Measurements from ENCODE around the gene MICU1. TPM values are rescaled to one million over a fixed set of nuclear protein-coding genes. Genes with fewer than 3 reads are reported as not detected.
A peak's percentile ranks its signal among the peaks of the same experiment; 100 is the strongest.

Gene MICU1
- total and polyA plus RNA-seq, 2 of the 13 experiments (the other 11 are each of a cell fraction or from before 2014, with no cell fraction given) = 32.5 to 56.1 TPM

DNA sequence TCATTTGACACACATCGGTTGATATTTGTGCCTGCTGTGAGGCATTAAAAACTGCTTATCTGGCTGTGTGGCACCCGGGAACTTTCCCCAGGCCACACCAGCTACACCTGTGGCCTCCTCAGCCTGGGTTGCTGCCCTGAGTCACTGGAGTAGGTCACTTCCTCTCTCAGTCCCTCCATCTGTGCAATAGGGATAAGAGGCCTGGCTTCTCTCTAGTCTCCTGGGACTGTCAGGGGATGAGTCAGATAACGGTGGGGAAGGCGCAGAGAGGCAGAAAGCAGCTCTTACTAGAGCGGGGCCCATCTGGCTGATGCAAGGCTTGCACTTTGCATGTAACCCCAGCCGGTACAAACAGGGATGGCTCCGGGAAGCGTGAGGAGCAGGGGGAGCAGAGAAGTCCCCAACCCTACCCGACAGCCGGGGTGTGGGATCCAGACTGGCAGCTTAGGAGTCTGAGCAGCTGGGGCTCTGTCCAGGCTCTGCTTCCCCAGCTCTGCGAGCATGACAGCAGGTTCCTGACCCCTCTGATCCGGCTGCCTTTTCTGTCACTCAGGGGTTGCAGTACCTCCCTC lies 305.1 kb downstream of the MICU1 start (continued):
- TF ChIP-seq, protein P1, sequence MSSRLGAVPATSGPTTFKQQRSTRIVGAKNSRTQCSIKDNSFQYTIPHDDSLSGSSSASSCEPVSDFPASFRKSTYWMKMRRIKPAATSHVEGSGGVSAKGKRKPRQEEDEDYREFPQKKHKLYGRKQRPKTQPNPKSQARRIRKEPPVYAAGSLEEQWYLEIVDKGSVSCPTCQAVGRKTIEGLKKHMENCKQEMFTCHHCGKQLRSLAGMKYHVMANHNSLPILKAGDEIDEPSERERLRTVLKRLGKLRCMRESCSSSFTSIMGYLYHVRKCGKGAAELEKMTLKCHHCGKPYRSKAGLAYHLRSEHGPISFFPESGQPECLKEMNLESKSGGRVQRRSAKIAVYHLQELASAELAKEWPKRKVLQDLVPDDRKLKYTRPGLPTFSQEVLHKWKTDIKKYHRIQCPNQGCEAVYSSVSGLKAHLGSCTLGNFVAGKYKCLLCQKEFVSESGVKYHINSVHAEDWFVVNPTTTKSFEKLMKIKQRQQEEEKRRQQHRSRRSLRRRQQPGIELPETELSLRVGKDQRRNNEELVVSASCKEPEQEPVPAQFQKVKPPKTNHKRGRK (CRISPR knock-in tag; IDR thresholded peaks at IDR 0.05) = no peak
- TF ChIP-seq ZNF160 (CRISPR knock-in tag; IDR thresholded peaks at IDR 0.05) (no peak), HNRNPUL1 (IDR thresholded peaks at IDR 0.05; ENCODE audit: low read depth, low read length) (no peak), ZNF547 (CRISPR knock-in tag; IDR thresholded peaks at IDR 0.05) (no peak), BRD4 (CRISPR knock-in tag; IDR thresholded peaks at IDR 0.05) (peak; percentile 61; the same call in 1 of the 2 replicates), HMG20B (CRISPR knock-in tag; conservative IDR thresholded peaks at IDR 0.05) (0 out of 2 replicates have a peak, but pooled peaks have one; percentile 61), REPIN1 (CRISPR knock-in tag; IDR thresholded peaks at IDR 0.05; ENCODE audit: borderline replicate concordance, low read depth) (peak; percentile 66; the same call in 1 of the 2 replicates), NAIF1 (CRISPR knock-in tag; IDR thresholded peaks at IDR 0.05; ENCODE audit: borderline replicate concordance) (no peak), ZNF569 (CRISPR knock-in tag; IDR thresholded peaks at IDR 0.05; ENCODE audit: borderline replicate concordance) (no peak), JDP2 (CRISPR knock-in tag; IDR thresholded peaks at IDR 0.05; ENCODE audit: borderline replicate concordance) (no peak), FOXO1 (CRISPR knock-in tag; IDR thresholded peaks at IDR 0.05) (no peak; the same call in 1 of the 2 replicates), ZNF143 (CRISPR knock-in tag; IDR thresholded peaks at IDR 0.05) (peak; percentile 15; the same call in 1 of the 2 replicates), ZNF737 (CRISPR knock-in tag; IDR thresholded peaks at IDR 0.05; ENCODE audit: borderline replicate concordance) (no peak), ZFX (CRISPR knock-in tag; IDR thresholded peaks at IDR 0.05; ENCODE audit: low read depth) (peak; percentile 88), BHLHE40 (IDR thresholded peaks at IDR 0.05; ENCODE audit: low read length) (no peak), ZNF615 (CRISPR knock-in tag; IDR thresholded peaks at IDR 0.05; ENCODE audit: borderline replicate concordance) (no peak), SP140L (CRISPR knock-in tag; IDR thresholded peaks at IDR 0.05; ENCODE audit: borderline replicate concordance) (no peak), ZNF10 (CRISPR knock-in tag; IDR thresholded peaks at IDR 0.05; ENCODE audit: borderline replicate concordance, low read depth) (no peak), KLF13 (CRISPR knock-in tag; IDR thresholded peaks at IDR 0.05) (0 out of 2 replicates have a peak, but pooled peaks have one; percentile 31), TCF7 (IDR thresholded peaks at IDR 0.05; ENCODE audit: low read depth) (no peak), RARA (CRISPR knock-in tag; IDR thresholded peaks at IDR 0.05) (peak; percentile 58; the same call in 1 of the 2 replicates), NKX3-1 (CRISPR knock-in tag; IDR thresholded peaks at IDR 0.05) (no peak), GTF3A (CRISPR knock-in tag; conservative IDR thresholded peaks at IDR 0.05) (no peak)
- TF ChIP-seq, protein P2, sequence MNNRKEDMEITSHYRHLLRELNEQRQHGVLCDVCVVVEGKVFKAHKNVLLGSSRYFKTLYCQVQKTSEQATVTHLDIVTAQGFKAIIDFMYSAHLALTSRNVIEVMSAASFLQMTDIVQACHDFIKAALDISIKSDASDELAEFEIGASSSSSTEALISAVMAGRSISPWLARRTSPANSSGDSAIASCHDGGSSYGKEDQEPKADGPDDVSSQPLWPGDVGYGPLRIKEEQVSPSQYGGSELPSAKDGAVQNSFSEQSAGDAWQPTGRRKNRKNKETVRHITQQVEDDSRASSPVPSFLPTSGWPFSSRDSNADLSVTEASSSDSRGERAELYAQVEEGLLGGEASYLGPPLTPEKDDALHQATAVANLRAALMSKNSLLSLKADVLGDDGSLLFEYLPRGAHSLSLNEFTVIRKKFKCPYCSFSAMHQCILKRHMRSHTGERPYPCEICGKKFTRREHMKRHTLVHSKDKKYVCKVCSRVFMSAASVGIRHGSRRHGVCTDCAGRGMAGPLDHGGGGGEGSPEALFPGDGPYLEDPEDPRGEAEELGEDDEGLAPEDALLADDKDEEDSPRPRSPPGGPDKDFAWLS (CRISPR knock-in tag; IDR thresholded peaks at IDR 0.05; ENCODE audit: borderline replicate concordance) = no peak
- TF ChIP-seq, protein P3, sequence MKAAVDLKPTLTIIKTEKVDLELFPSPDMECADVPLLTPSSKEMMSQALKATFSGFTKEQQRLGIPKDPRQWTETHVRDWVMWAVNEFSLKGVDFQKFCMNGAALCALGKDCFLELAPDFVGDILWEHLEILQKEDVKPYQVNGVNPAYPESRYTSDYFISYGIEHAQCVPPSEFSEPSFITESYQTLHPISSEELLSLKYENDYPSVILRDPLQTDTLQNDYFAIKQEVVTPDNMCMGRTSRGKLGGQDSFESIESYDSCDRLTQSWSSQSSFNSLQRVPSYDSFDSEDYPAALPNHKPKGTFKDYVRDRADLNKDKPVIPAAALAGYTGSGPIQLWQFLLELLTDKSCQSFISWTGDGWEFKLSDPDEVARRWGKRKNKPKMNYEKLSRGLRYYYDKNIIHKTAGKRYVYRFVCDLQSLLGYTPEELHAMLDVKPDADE (CRISPR knock-in tag; IDR thresholded peaks at IDR 0.05) = no peak
- TF ChIP-seq, protein P4, sequence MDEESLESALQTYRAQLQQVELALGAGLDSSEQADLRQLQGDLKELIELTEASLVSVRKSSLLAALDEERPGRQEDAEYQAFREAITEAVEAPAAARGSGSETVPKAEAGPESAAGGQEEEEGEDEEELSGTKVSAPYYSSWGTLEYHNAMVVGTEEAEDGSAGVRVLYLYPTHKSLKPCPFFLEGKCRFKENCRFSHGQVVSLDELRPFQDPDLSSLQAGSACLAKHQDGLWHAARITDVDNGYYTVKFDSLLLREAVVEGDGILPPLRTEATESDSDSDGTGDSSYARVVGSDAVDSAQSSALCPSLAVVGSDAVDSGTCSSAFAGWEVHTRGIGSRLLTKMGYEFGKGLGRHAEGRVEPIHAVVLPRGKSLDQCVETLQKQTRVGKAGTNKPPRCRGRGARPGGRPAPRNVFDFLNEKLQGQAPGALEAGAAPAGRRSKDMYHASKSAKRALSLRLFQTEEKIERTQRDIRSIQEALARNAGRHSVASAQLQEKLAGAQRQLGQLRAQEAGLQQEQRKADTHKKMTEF (CRISPR knock-in tag; IDR thresholded peaks at IDR 0.05) = peak; percentile 62

Measured in HepG2 (cell line).